ENCODE measurements around the gene SYNGAP1.

- no peak for TF ChIP-seq EZH2 (IDR thresholded peaks at IDR 0.05; ENCODE audit: insufficient read depth, poor library complexity, severe bottlenecking)
- TF ChIP-seq EZH2phosphoT487 (IDR thresholded peaks at IDR 0.05; ENCODE audit: insufficient read depth, low read depth) = no peak
These were observed 3.3 kb upstream of the SYNGAP1 start for GRCh38 chr6:33416386-33417127.

All from GM23248 (cell line).